Sigmoid colon (tissue), 7 donors: Measurements from ENCODE around the gene LDLRAD3. TPM values are rescaled to one million over a fixed set of nuclear protein-coding genes. Genes with fewer than 3 reads are reported as not detected.

Source experiments
- DNase-seq: peaks from one replicate; pipeline ENCODE4 v3.0.0-alpha.2; 2019
- H3K27ac ChIP-seq, 4 donors: fragments of 200-600 bp; sonication (generic); one replicate each; pipeline ENCODE4 v1.5.1; 2016 to 2019; ENCODE audit warnings: mild to moderate bottlenecking in 1 of 4
- H3K27me3 ChIP-seq, 3 donors: fragments of 200-600 bp; sonication (generic); one replicate each; pipeline ENCODE4 v1.5.1; 2019; ENCODE audit warnings: mild to moderate bottlenecking in 1 of 3
- H3K36me3 ChIP-seq, 4 donors: fragments of 200-600 bp; sonication (generic); one replicate each; pipeline ENCODE4 v1.5.1; 2016 to 2019
- H3K4me1 ChIP-seq, 4 donors: fragments of 200-600 bp; sonication (generic); one replicate each; pipeline ENCODE4 v1.5.1; 2017 to 2019
- H3K4me3 ChIP-seq, 4 donors: fragments of 200-600 bp; sonication (generic); one replicate each; pipeline ENCODE4 v1.5.1; 2017 to 2019; ENCODE audit warnings: mild to moderate bottlenecking in 2 of 4, moderate library complexity in 1 of 4
- H3K9me3 ChIP-seq, 4 donors: fragments of 200-600 bp in 3 of 4; sonication (generic) in 3 of 4; one replicate each; pipeline versions ENCODE4 v1.5.1 to v1.6.1; 2013 to 2019
- EP300 ChIP-seq, 4 donors: sonication (generic); formaldehyde crosslinking; IDR thresholded peaks; one replicate each; pipeline ENCODE4 v1.6.1; 2017; ENCODE audit warnings: antibody characterized with exemption in 4 of 4
- POLR2A ChIP-seq, 2 donors: fragments of 450-650 bp; IDR thresholded peaks; one replicate each; pipeline ENCODE4 v1.6.1; 2016; ENCODE audit warnings: antibody characterized with exemption in 2 of 2, mild to moderate bottlenecking in 2 of 2, moderate library complexity in 2 of 2
- POLR2AphosphoS5 ChIP-seq, 4 donors: sonication (generic); formaldehyde crosslinking; IDR thresholded peaks; one replicate each; pipeline ENCODE4 v1.6.1; 2017; ENCODE audit warnings: antibody characterized with exemption in 4 of 4
- WGBS, 2 donors: extraction: QIAGEN DNeasy Blood & Tissue Kit; methylation state at CpG; one replicate each; pipeline ENCODE4 v1.1.7; 2013; 5-methylcytosine and 5-hydroxymethylcytosine counted together
- intact Hi-C: fragments of 100-400 bp; cut with DNase I; formaldehyde crosslinking; loops from one replicate; pipeline ENCODE4 v1.15.1; 2023
- polyA plus RNA-seq, 3 donors: library from polyadenylated mRNA; stranded (reverse); fragments of 200-250 nt; gene quantifications; one replicate each; pipeline ENCODE4 v1.2.3, GENCODE V29; 2013
- total RNA-seq, 4 donors: library from RNA; depleted of rRNA; stranded (reverse); fragments of >200 nt; gene quantifications; one replicate each; pipeline ENCODE4 v1.1.0, GENCODE V29; 2016
- TF ChIP-seq, protein P1 (sequence below), 4 experiments: fragments of 450-650 bp in 3 of 4; fragments of 200-600 bp in 1 of 4; IDR thresholded peaks; one replicate each; pipeline ENCODE4 v1.5.1; 2016 to 2019; ENCODE audit warnings: antibody characterized with exemption in 4 of 4, mild to moderate bottlenecking in 3 of 4, moderate library complexity in 2 of 4
- donor health status: healthy with polysubstance abuse.
- donor health status: Bipolar disorder and iron deficiency.
- donor health status: healthy.

Gene LDLRAD3
- total and polyA plus RNA-seq, 7 donors: 0.23 to 23.4 (median 10.2) TPM

DNA sequence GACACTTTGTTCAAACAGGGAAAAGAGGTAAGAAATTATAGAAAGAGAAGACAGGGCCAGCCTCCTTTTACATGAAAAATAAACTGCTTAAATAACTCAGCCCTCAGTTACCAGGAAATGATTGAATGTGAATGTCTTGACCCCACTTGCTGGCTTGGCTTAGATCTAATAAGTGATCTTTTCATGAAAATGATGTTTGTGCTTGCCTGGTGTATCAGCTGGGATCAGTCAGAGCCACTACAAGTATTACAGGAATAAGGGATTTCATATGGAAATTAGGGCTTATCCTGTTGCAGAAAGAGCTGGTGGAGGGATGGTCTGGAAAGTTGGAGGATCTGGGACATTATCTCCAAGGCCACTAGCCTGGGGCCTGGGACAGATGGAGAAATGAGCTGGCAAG lies 293.5 kb downstream of the LDLRAD3 start:
- no peak for DNase-seq
- H3K27me3 ChIP-seq: no peaks in the 10 kb centered on the region
- H3K27ac ChIP-seq: no peak overlapping the region
- no peaks in the 10 kb centered on the region for H3K36me3 ChIP-seq
- intact Hi-C loops: no loop called here
- H3K4me3 ChIP-seq: no peak overlapping the region
- TF ChIP-seq, protein P1, sequence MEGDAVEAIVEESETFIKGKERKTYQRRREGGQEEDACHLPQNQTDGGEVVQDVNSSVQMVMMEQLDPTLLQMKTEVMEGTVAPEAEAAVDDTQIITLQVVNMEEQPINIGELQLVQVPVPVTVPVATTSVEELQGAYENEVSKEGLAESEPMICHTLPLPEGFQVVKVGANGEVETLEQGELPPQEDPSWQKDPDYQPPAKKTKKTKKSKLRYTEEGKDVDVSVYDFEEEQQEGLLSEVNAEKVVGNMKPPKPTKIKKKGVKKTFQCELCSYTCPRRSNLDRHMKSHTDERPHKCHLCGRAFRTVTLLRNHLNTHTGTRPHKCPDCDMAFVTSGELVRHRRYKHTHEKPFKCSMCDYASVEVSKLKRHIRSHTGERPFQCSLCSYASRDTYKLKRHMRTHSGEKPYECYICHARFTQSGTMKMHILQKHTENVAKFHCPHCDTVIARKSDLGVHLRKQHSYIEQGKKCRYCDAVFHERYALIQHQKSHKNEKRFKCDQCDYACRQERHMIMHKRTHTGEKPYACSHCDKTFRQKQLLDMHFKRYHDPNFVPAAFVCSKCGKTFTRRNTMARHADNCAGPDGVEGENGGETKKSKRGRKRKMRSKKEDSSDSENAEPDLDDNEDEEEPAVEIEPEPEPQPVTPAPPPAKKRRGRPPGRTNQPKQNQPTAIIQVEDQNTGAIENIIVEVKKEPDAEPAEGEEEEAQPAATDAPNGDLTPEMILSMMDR (IDR thresholded peaks at IDR 0.05): no peak
- no peak for TF ChIP-seq EP300 (IDR thresholded peaks at IDR 0.05)
- no peak for TF ChIP-seq POLR2AphosphoS5 (IDR thresholded peaks at IDR 0.05)
- TF ChIP-seq POLR2A (IDR thresholded peaks at IDR 0.05): no peak
- H3K4me1 ChIP-seq: no peaks in the 10 kb centered on the region
- H3K9me3 ChIP-seq: no peaks in the 10 kb centered on the region

DNA sequence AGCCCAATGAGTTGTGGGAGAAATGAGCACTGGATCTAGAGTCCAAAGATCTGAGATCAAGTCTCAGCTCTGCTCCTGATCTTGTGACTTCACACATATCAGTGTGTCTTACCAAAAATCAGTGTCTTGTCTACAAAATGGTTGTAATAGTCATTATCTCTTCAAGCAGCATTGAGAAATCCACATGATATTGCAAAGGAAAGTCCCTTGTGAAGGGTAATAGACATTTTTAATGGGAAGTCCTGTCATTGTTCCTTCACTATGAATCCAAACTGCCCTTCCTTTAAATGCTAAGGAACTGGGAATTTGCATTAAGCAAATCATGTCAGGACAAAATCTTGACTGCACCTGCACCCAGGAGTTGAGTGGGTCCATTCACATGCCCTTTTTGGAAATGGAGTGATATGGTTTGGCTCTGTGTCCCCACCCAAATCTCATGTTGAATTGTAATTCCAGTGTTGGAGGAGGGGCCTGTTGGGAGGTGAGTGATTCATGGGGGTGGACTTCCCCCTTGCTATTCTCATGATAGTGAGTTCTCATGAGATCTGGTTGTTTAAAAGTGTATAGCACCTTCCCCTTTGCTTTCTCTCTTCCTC lies 294.3 kb downstream of the LDLRAD3 start:
- intact Hi-C loops: no loop called here
- TF ChIP-seq, protein P1 (IDR thresholded peaks at IDR 0.05): no peak
- TF ChIP-seq POLR2AphosphoS5 (IDR thresholded peaks at IDR 0.05): no peak
- no peak for TF ChIP-seq POLR2A (IDR thresholded peaks at IDR 0.05)
- no peak for TF ChIP-seq EP300 (IDR thresholded peaks at IDR 0.05)
- DNase-seq: no peak
- Histone ChIP-seq H3K4me1 (no peaks in the 10 kb centered on the region), H3K36me3 (no peaks in the 10 kb centered on the region), H3K27me3 (no peaks in the 10 kb centered on the region), H3K9me3 (no peaks in the 10 kb centered on the region), H3K4me3 (no peak overlapping the region), H3K27ac (no peak overlapping the region)

DNA sequence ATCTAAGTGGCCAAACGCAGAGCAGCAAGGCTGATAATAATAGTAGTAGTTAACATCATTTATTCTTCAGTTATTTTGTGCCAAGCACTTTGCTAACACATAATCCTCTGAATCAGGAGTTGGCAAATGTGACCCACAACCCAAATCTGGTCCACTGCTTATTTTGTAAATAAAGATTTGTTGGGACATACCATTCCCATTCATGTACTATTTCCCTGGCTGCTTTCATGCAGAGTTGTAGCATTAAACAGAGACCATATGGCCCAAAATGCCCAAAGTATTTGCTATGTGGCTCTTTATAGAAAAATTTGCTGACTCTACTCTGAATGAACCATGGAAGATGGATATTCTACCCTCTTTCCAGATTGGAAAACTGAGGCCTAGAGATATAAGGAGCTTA lies 295.0 kb downstream of the LDLRAD3 start:
- Histone ChIP-seq H3K9me3 (no peaks in the 10 kb centered on the region), H3K27ac (no peak overlapping the region), H3K4me1 (no peaks in the 10 kb centered on the region), H3K27me3 (no peaks in the 10 kb centered on the region), H3K36me3 (no peaks in the 10 kb centered on the region), H3K4me3 (no peak overlapping the region)
- no peak for DNase-seq
- TF ChIP-seq POLR2AphosphoS5 (IDR thresholded peaks at IDR 0.05) (no peak), EP300 (IDR thresholded peaks at IDR 0.05) (no peak), POLR2A (IDR thresholded peaks at IDR 0.05) (no peak)
- TF ChIP-seq, protein P1 (IDR thresholded peaks at IDR 0.05): no peak
- 78 to 87% methylated on average over 1 of the region's 1 CpG for WGBS, 2 donors
- intact Hi-C loops: no loop called here

DNA sequence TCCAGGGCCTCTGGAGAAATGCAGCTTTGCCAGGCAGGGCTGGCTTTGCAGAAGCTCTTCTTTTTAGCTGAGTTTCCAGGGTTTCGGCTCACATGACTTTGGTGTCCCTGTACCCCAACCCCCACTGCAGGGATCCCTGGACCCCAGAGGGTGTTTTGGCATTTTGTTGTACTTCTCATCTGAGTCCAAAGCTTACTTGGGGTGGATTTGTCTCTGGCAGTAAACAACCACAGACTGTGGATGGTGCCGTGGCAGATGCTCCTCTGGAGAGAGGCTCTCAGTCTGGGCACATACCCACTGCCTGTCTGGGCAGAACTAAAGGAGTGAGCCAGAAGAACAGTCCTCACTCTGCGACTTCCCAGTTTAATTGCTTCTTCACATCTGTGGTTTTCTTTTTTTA lies 295.8 kb downstream of the LDLRAD3 start:
- Histone ChIP-seq H3K36me3 (no peaks in the 10 kb centered on the region), H3K4me3 (no peak overlapping the region), H3K27me3 (no peaks in the 10 kb centered on the region), H3K4me1 (no peaks in the 10 kb centered on the region), H3K27ac (no peak overlapping the region), H3K9me3 (no peaks in the 10 kb centered on the region)
- 93 to 95% methylated on average over 3 of the region's 3 CpGs for WGBS, 2 donors
- DNase-seq: no peak
- TF ChIP-seq, protein P1 (IDR thresholded peaks at IDR 0.05): no peak
- intact Hi-C loops: no loop called here

DNA sequence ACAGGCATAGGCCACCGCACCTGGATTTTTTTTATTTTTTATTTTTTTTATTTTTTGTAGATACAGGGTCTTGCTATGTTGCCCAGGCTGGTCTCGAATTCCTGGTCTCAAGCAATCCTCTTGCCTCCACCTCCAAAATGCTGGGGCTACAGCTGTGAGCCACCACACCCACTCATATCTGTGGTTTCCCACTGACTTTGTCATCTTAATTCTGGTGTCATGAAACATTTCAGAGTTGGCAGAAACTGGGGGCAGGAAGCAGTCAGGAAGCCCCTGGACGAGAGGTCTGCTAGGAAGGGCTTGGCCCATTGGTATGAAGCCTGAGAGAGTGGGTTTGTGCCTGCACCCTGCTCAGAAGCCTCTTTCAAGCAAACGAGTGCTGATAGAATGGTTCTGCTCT lies 296.3 kb downstream of the LDLRAD3 start:
- Histone ChIP-seq H3K4me1 (no peaks in the 10 kb centered on the region), H3K27ac (no peak overlapping the region), H3K9me3 (no peaks in the 10 kb centered on the region), H3K36me3 (no peaks in the 10 kb centered on the region), H3K4me3 (no peak overlapping the region), H3K27me3 (no peaks in the 10 kb centered on the region)
- intact Hi-C loops: no loop called here
- DNase-seq: no peak
- 73 to 84% methylated on average over 4 of the region's 4 CpGs for WGBS, 2 donors
- TF ChIP-seq POLR2AphosphoS5 (IDR thresholded peaks at IDR 0.05) (no peak), EP300 (IDR thresholded peaks at IDR 0.05) (no peak), POLR2A (IDR thresholded peaks at IDR 0.05) (no peak)
- TF ChIP-seq, protein P1 (IDR thresholded peaks at IDR 0.05): no peak
